Fibroblast of mammary gland (primary cell): ENCODE results near the gene ARSI.

Source experiments
- DNase-seq: peaks from one replicate; pipeline ENCODE4 v3.0.0-alpha.2; 2010; ENCODE audit warnings: low read depth
- H3K4me3 ChIP-seq: 2 replicates; pipeline ENCODE4 v1.5.1; 2011; ENCODE audit warnings: low read depth, mild to moderate bottlenecking, low read length, moderate library complexity; ENCODE audit not compliant: control insufficient read depth
- CTCF ChIP-seq: conservative IDR thresholded peaks from 2 replicates; pipeline ENCODE4 v1.5.1; 2011; ENCODE audit warnings: low read depth, low read length, inconsistent platforms; ENCODE audit not compliant: control insufficient read depth, insufficient read depth

The ARSI gene

DNA sequence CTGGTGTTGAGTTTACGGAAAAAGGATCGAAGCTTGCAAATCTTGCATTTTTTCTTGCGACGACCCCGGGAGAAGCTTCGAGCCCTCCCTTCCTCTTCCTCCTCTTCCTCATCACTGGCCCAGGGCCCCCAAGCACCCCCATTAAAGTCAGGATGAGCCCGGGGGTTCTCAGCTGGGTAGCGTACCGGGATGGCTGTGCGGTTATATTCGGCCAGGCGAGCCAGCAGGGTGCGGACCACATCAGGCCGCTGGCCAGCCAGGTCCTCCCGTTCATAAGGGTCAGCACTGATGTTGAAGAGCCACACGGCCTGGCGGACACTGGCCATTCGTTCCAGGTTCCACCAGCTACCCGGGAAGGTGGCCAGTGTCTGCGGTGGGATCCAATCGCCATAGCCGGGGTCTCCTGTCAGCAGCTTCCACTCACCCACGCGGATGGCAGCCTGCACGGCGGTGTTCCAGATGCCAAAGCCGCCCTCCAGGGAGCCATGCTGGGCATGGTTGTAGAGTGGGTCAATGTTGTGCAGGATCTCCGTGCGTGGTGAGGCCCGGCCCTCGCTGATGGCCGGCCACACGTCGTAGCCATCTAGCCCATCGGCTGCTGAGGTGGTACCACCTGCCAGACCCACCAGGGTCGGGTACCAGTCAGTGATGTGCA, 5.3 kb downstream of the ARSI start:
- TF ChIP-seq CTCF = no peak
- H3K4me3 ChIP-seq = no peak overlapping the region

DNA sequence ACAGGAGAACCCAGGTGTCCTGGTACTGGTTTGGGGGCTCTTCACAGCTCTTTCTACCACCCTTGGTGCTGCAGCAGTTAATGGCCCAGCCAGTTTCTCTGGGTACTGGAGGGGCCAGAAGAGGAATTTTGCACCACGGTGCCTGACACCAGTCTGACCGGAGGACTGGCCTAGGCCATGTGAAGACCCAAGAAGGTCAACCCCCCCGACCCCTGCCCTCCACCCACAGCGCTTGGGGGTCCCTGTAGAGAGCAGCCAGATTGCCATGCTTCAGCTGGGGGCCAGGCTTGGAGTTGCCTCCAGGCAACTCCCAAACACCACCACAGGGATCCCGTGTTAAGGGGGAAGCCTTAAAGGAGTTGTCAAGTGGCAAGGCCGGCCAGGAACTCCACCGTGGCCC, 6.2 kb downstream of the ARSI start:
- TF ChIP-seq CTCF = no peak
- no peak overlapping the region for H3K4me3 ChIP-seq
- DNase-seq = no peak

More for the DNA sequence above, 5.3 kb downstream of the ARSI start:
- no peak for DNase-seq

DNA sequence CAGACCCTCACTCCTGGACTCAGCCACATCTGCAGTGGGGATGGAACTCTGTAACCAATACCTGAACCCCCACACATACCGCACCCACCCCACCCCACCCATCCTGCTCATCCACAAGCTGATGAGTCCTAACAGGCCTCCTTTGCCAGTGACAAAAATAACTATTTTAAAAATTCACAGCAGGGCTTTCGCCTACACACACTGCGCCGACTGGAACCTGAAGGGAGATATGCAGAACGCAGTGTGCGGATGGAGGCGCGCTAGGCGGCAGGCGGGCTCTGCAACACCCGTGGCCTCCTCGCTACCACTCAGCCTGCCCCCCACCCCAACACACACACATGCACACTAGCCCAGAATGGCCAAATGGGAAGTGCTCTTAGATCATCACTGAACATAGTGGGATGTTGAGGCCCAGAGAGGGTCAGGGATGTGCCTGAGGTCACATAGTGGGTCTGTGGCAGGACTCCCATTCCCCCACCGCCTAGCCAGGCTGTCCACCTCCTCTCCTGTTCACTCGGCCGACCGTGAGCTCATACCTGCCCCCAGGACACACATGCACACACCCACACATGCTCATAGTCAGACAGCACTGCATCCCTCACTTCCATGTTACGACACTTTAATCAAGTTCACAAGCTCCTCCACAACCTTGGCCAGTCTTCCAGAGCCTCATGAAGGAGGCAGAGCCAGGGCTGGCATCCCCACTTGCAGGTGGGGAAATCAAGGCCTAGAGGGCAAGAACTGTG, 6.8 kb downstream of the ARSI start:
- no peak overlapping the region for H3K4me3 ChIP-seq
- TF ChIP-seq CTCF = no peak
- no peak for DNase-seq

DNA sequence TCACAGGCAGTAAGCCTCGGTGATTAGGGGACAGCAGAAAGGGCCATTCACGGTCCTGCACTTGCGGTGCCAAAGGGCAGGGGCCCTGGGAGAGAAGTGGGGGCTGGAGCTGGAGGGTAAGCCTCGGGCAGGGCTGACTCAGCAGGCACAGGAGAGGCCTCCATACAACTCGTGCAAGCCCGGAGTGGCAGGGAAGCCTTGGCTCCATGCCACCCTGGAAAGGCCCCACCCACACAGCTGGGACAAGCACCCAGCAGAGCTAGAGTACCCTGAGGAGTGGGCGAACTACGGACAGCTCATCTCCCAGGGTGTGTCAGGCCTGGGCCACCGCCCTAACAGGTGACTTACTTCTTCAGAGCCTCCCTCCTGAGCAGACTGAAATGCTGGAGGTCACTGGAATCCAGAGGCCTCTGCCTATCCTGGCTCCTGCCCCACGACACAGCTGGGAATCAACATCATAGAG, 7.5 kb downstream of the ARSI start:
- no peak for TF ChIP-seq CTCF
- DNase-seq = peak; percentile 68

DNA sequence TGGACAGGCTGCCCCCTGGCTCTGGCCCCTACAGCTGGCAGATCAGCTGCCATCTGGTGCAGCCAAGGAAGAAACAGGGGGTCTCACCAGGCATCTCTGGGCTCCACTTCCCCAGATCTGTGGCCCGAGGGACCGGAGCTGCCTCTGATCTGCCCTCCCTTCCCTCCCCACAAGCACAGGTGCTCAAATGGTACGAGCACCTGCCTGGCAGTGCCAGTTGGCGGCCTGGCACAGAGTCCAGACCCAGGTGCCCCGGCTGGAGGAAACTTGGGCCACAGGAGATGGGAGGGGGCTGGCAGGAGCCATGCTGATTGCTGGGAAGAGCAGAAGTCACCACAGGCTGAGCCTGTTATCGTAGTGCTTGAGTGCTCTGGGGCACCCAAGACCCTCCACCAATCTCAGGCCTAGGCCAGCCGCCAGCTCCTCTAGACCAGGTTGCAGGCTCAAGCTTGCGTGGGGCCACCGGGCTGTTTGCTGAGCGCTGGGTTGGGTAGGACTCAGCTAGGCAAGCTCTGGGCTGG, 8.1 kb downstream of the ARSI start:
- no peak for TF ChIP-seq CTCF
- H3K4me3 ChIP-seq = no peak overlapping the region
- DNase-seq = no peak

More for the DNA sequence above, 7.5 kb downstream of the ARSI start:
- H3K4me3 ChIP-seq = no peak overlapping the region

DNA sequence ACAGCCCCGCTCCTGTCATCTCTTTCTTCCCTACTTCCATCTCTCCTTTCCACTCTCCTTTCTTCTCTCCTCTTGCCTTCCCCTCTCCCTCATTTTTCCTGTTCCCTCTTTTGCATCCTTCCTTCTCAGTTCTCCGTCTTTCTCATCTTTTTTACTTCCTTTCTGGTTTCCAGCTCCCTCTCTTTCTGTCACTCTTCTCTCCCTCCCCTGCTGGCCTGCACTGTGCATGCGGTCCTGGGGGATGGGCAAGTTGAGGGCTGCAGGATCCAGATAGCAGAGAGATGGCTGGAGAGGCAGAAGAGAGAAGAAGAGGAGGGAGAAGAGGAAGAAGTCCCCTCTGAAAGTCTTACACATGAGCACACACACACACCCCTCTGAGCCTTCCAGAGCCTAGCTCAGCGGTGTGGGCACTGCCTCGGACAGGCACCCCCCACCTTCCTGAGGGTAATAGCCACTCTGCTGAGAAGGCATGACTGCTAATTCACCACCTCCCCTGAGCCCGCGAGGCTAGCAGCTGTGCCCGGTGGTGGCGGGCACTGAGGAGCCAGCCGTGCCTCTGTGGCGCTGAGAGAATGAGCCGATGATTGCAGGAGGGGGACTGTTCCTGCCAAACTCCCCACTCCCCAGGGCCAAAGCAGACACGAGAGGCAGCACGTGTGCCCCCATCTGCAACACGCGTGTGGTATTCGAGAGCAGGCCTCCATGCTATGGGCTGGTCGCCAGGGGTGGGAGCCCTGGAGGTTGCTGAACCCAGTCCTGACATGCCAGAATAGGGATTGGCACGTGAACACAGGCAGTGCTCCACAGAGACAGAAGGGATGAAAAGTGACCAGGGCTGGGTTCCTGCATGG, 9.4 kb downstream of the ARSI start:
- no peak overlapping the region for H3K4me3 ChIP-seq
- no peak for TF ChIP-seq CTCF
- no peak for DNase-seq
